Measurements from ENCODE around the gene PHACTR4.

The PHACTR4 gene

GRCh38 chr1:28437264-28437923 lies 67.9 kb downstream of the PHACTR4 start:
- no peak overlapping the region for H4K91ac ChIP-seq (ENCODE audit: low read length)
- H3K9me3 ChIP-seq (ENCODE audit: control insufficient read depth, low read length) = no peaks in the 10 kb centered on the region
- WGBS = 0% methylated on average over 2 of the region's 3 CpGs
- H2AK5ac ChIP-seq (ENCODE audit: low read length, severe bottlenecking) = no peak overlapping the region
- no peak overlapping the region for H2BK12ac ChIP-seq (ENCODE audit: low read length in 2 of 2)
- no peak overlapping the region for H2BK120ac ChIP-seq (ENCODE audit: low read depth, low read length)
- peaks cover 4% of the 10 kb centered on the region for H3K4me1 ChIP-seq (ENCODE audit: control insufficient read depth, insufficient read depth, low read depth, low read length)
- peaks cover 12% of the 10 kb centered on the region for H3K79me1 ChIP-seq (replicated peaks; ENCODE audit: low read length, poor library complexity, severe bottlenecking)
- no peak overlapping the region for H3K14ac ChIP-seq (ENCODE audit: low read length in 2 of 2)
- H2BK15ac ChIP-seq (ENCODE audit: low read depth, poor library complexity, severe bottlenecking) = no peak overlapping the region
- peak overlapping the region in 1 of 2 experiments; percentile 63 for H3K4me3 ChIP-seq (ENCODE audit: insufficient read depth in 1 of 2, low read depth in 1 of 2, low read length in 2 of 2)
- no peak overlapping the region for H4K8ac ChIP-seq (ENCODE audit: low read length)
- DNase-seq = peak; percentile 97
- peak overlapping the region; percentile 76 for H3K9ac ChIP-seq (ENCODE audit: low read length)
- no peak overlapping the region for H3K4ac ChIP-seq (ENCODE audit: low read depth in 1 of 2, low read length in 2 of 2)
- H3K27ac ChIP-seq (ENCODE audit: low read length, poor library complexity, severe bottlenecking) = peak overlapping the region; percentile 90
- no peaks in the 10 kb centered on the region for H3K36me3 ChIP-seq (ENCODE audit: control insufficient read depth in 1 of 2, insufficient read depth in 2 of 2, low read depth in 1 of 2, low read length in 2 of 2)
- no peak overlapping the region for H3K23ac ChIP-seq (ENCODE audit: low read length in 2 of 2)
- no peak overlapping the region for H2AFZ ChIP-seq (ENCODE audit: low read depth, low read length)
- no peak overlapping the region for H2BK5ac ChIP-seq (ENCODE audit: low read depth, low read length, poor library complexity, severe bottlenecking)
- no peak overlapping the region for H3K4me2 ChIP-seq (ENCODE audit: low read length, poor library complexity, severe bottlenecking)
- H3K18ac ChIP-seq (ENCODE audit: low read depth in 1 of 2, low read length in 2 of 2) = no peak overlapping the region
- no peaks in the 10 kb centered on the region for H3K27me3 ChIP-seq (ENCODE audit: control insufficient read depth in 1 of 2, insufficient read depth in 1 of 2, low read length in 2 of 2)

DNA sequence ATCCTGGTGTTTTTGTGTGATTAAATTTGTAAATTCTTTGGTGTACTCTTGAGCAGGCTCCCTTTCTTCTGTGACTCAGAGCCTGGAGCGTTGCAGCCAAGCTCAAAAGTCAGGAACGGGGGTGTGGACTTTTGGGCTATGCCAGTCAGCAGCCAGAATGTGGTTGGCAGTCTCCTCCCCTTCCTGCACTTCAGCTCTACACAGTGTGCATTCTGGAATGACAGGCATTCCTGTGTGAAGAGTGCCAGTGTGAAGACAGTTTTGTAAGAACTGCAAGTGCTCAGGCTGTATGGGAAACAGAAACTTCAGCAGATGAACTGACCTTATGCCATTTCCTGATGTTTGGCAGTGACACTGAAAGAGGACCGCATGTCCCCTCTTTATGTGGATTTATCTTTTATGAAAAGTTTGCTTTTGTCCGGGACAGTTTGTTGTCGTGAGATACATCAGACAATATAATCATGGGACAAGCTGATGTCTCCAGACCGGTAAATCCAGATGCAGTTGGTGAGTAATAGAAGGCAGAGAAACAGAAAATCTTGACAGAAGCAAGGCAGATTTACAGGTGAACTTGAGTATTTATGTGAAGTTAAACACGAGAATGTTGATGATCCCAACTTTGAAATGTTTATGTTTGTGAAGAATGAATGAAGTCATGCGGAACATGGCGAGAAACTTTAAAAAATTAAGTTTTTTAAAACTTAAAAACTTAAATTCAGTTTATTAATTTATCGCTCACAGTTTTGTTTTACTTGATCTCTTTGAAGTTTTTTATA lies 68.6 kb downstream of the PHACTR4 start:
- Histone ChIP-seq H4K8ac (ENCODE audit: low read length) (no peak overlapping the region), H3K9me3 (ENCODE audit: control insufficient read depth, low read length) (no peaks in the 10 kb centered on the region), H3K4me3 (ENCODE audit: insufficient read depth in 1 of 2, low read depth in 1 of 2, low read length in 2 of 2) (peak overlapping the region in 1 of 2 experiments; percentile 63), H3K14ac (ENCODE audit: low read length in 2 of 2) (no peak overlapping the region), H3K4me1 (ENCODE audit: control insufficient read depth, insufficient read depth, low read depth, low read length) (peaks cover 4% of the 10 kb centered on the region), H3K27me3 (ENCODE audit: control insufficient read depth in 1 of 2, insufficient read depth in 1 of 2, low read length in 2 of 2) (no peaks in the 10 kb centered on the region), H3K18ac (ENCODE audit: low read depth in 1 of 2, low read length in 2 of 2) (no peak overlapping the region), H2BK15ac (ENCODE audit: low read depth, poor library complexity, severe bottlenecking) (no peak overlapping the region), H2BK12ac (ENCODE audit: low read length in 2 of 2) (no peak overlapping the region), H2AK5ac (ENCODE audit: low read length, severe bottlenecking) (no peak overlapping the region), H2BK5ac (ENCODE audit: low read depth, low read length, poor library complexity, severe bottlenecking) (no peak overlapping the region), H3K4ac (ENCODE audit: low read depth in 1 of 2, low read length in 2 of 2) (no peak overlapping the region), H3K4me2 (ENCODE audit: low read length, poor library complexity, severe bottlenecking) (peak overlapping the region; percentile 31), H2AFZ (ENCODE audit: low read depth, low read length) (no peak overlapping the region), H4K91ac (ENCODE audit: low read length) (no peak overlapping the region), H3K23ac (ENCODE audit: low read length in 2 of 2) (no peak overlapping the region), H3K9ac (ENCODE audit: low read length) (peak overlapping the region; percentile 76), H3K27ac (ENCODE audit: low read length, poor library complexity, severe bottlenecking) (peak overlapping the region; percentile 90), H3K79me1 (replicated peaks; ENCODE audit: low read length, poor library complexity, severe bottlenecking) (peaks cover 9% of the 10 kb centered on the region), H3K36me3 (ENCODE audit: control insufficient read depth in 1 of 2, insufficient read depth in 2 of 2, low read depth in 1 of 2, low read length in 2 of 2) (no peaks in the 10 kb centered on the region), H2BK120ac (ENCODE audit: low read depth, low read length) (no peak overlapping the region)
- WGBS = 10% methylated on average over 7 of the region's 10 CpGs
- DNase-seq = peak; percentile 96

DNA sequence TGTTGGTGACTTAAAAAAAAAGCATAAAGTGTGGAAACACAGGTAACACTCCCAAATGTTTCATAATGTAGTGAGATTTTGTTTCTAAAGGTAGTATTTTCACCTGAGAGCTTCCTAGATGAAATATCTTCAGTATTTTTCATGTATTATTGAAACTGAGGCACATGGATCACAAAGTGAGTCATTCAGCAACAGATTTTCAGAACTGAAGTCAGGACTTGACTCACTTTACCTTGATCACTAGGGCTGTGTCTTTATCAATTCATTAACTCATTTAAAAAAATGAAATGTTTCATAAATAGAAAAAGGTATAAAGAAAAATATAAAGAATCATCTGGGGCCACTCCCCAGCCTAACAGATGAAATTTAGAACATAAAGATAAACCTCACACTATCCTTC lies 69.8 kb downstream of the PHACTR4 start:
- Histone ChIP-seq H3K4me1 (ENCODE audit: control insufficient read depth, insufficient read depth, low read depth, low read length) (peaks cover 4% of the 10 kb centered on the region), H3K36me3 (ENCODE audit: control insufficient read depth in 1 of 2, insufficient read depth in 2 of 2, low read depth in 1 of 2, low read length in 2 of 2) (no peaks in the 10 kb centered on the region), H3K9me3 (ENCODE audit: control insufficient read depth, low read length) (no peaks in the 10 kb centered on the region), H2BK120ac (ENCODE audit: low read depth, low read length) (no peak overlapping the region), H2AFZ (ENCODE audit: low read depth, low read length) (no peak overlapping the region), H3K27ac (ENCODE audit: low read length, poor library complexity, severe bottlenecking) (no peak overlapping the region), H3K4ac (ENCODE audit: low read depth in 1 of 2, low read length in 2 of 2) (no peak overlapping the region), H2BK5ac (ENCODE audit: low read depth, low read length, poor library complexity, severe bottlenecking) (no peak overlapping the region), H3K14ac (ENCODE audit: low read length in 2 of 2) (no peak overlapping the region), H2BK12ac (ENCODE audit: low read length in 2 of 2) (no peak overlapping the region), H3K23ac (ENCODE audit: low read length in 2 of 2) (no peak overlapping the region), H3K27me3 (ENCODE audit: control insufficient read depth in 1 of 2, insufficient read depth in 1 of 2, low read length in 2 of 2) (no peaks in the 10 kb centered on the region), H4K8ac (ENCODE audit: low read length) (no peak overlapping the region), H3K9ac (ENCODE audit: low read length) (peak overlapping the region; percentile 76), H3K4me3 (ENCODE audit: insufficient read depth in 1 of 2, low read depth in 1 of 2, low read length in 2 of 2) (peak overlapping the region in 1 of 2 experiments; percentile 63), H3K79me1 (replicated peaks; ENCODE audit: low read length, poor library complexity, severe bottlenecking) (peaks cover 9% of the 10 kb centered on the region), H3K4me2 (ENCODE audit: low read length, poor library complexity, severe bottlenecking) (no peak overlapping the region), H2AK5ac (ENCODE audit: low read length, severe bottlenecking) (no peak overlapping the region), H4K91ac (ENCODE audit: low read length) (no peak overlapping the region), H3K18ac (ENCODE audit: low read depth in 1 of 2, low read length in 2 of 2) (no peak overlapping the region), H2BK15ac (ENCODE audit: low read depth, poor library complexity, severe bottlenecking) (no peak overlapping the region)
- DNase-seq = no peak

DNA sequence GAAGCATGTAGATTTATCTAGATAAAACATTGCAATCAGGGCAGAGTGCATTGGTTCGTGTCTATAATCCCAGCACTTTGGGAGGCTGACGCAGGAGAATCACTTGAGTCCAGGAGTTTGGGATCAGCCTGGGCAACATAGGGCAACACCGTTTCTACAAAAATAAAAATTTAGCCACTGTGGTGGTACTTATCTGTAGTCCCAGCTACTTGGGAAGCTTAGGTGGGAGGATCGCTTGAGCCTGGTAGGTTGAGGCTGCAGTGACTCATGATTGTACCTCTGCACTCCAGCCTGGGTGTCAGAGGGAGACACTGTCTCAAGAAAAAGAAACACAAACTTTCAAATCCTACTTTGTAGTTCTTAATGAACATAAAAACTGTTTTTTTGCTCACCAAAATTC lies 72.1 kb downstream of the PHACTR4 start:
- no peak overlapping the region for H2BK120ac ChIP-seq (ENCODE audit: low read depth, low read length)
- no peak overlapping the region for H2BK5ac ChIP-seq (ENCODE audit: low read depth, low read length, poor library complexity, severe bottlenecking)
- DNase-seq = no peak
- H3K9me3 ChIP-seq (ENCODE audit: control insufficient read depth, low read length) = no peaks in the 10 kb centered on the region
- no peak overlapping the region for H3K4ac ChIP-seq (ENCODE audit: low read depth in 1 of 2, low read length in 2 of 2)
- H3K27me3 ChIP-seq (ENCODE audit: control insufficient read depth in 1 of 2, insufficient read depth in 1 of 2, low read length in 2 of 2) = no peaks in the 10 kb centered on the region
- no peak overlapping the region for H3K4me2 ChIP-seq (ENCODE audit: low read length, poor library complexity, severe bottlenecking)
- peaks cover 4% of the 10 kb centered on the region for H3K4me1 ChIP-seq (ENCODE audit: control insufficient read depth, insufficient read depth, low read depth, low read length)
- no peak overlapping the region for H3K14ac ChIP-seq (ENCODE audit: low read length in 2 of 2)
- no peak overlapping the region for H2BK15ac ChIP-seq (ENCODE audit: low read depth, poor library complexity, severe bottlenecking)
- H4K91ac ChIP-seq (ENCODE audit: low read length) = no peak overlapping the region
- H3K79me1 ChIP-seq (replicated peaks; ENCODE audit: low read length, poor library complexity, severe bottlenecking) = peaks cover 9% of the 10 kb centered on the region
- no peak overlapping the region for H3K23ac ChIP-seq (ENCODE audit: low read length in 2 of 2)
- H3K27ac ChIP-seq (ENCODE audit: low read length, poor library complexity, severe bottlenecking) = no peak overlapping the region
- H4K8ac ChIP-seq (ENCODE audit: low read length) = no peak overlapping the region
- WGBS = 96% methylated on average over 4 of the region's 4 CpGs
- no peak overlapping the region for H3K18ac ChIP-seq (ENCODE audit: low read depth in 1 of 2, low read length in 2 of 2)
- H2BK12ac ChIP-seq (ENCODE audit: low read length in 2 of 2) = no peak overlapping the region
- H2AK5ac ChIP-seq (ENCODE audit: low read length, severe bottlenecking) = no peak overlapping the region
- no peak overlapping the region for H2AFZ ChIP-seq (ENCODE audit: low read depth, low read length)
- H3K4me3 ChIP-seq (ENCODE audit: insufficient read depth in 1 of 2, low read depth in 1 of 2, low read length in 2 of 2) = no peak overlapping the region
- H3K9ac ChIP-seq (ENCODE audit: low read length) = no peak overlapping the region
- H3K36me3 ChIP-seq (ENCODE audit: control insufficient read depth in 1 of 2, insufficient read depth in 2 of 2, low read depth in 1 of 2, low read length in 2 of 2) = no peaks in the 10 kb centered on the region

Data from mesenchymal stem cell (in vitro differentiated cells and primary cell).